Esophagus (tissue), 2 donors: ENCODE measurements around the gene PKD1L1. TPM values are rescaled to one million over a fixed set of nuclear protein-coding genes. Genes with fewer than 3 reads are reported as not detected.
"Not testable (repeated sequence)": the region's sequence is repeated elsewhere in the genome, so short reads cannot be mapped to it uniquely, and the experiment has no call there.

ENCODE experiments used
- H3K27ac ChIP-seq, 2 donors: one replicate each; pipeline ENCODE4 v1.5.1; 2013; ENCODE audit warnings: low read depth in 2 of 2, mild to moderate bottlenecking in 2 of 2, inconsistent platforms in 1 of 2, low read length in 1 of 2, moderate library complexity in 1 of 2
- H3K27me3 ChIP-seq, 2 donors: one replicate each; pipeline ENCODE4 v1.6.1; 2013; ENCODE audit warnings: low read length in 2 of 2, control low read depth in 1 of 2, mild to moderate bottlenecking in 1 of 2; ENCODE audit not compliant: insufficient read depth in 2 of 2, control insufficient read depth in 1 of 2
- H3K36me3 ChIP-seq, 2 donors: one replicate each; pipeline ENCODE4 v1.6.1; 2013; ENCODE audit warnings: low read length in 1 of 2; ENCODE audit not compliant: control insufficient read depth in 2 of 2, insufficient read depth in 2 of 2
- H3K4me1 ChIP-seq, 2 donors: one replicate each; pipeline ENCODE4 v1.6.1; 2013; ENCODE audit warnings: low read length in 1 of 2; ENCODE audit not compliant: control insufficient read depth in 2 of 2, insufficient read depth in 2 of 2
- H3K4me3 ChIP-seq, 2 donors: one replicate each; pipeline ENCODE4 v1.5.1; 2013; ENCODE audit warnings: low read length in 2 of 2, mild to moderate bottlenecking in 2 of 2, low read depth in 1 of 2, moderate library complexity in 1 of 2
- H3K9me3 ChIP-seq, 2 donors: one replicate each; pipeline ENCODE4 v1.6.1; 2013; ENCODE audit warnings: mild to moderate bottlenecking in 2 of 2, low read depth in 1 of 2, low read length in 1 of 2, moderate library complexity in 1 of 2; ENCODE audit not compliant: control insufficient read depth in 2 of 2, insufficient read depth in 1 of 2
- WGBS, 2 donors: extraction: QIAGEN DNeasy Blood & Tissue Kit; methylation state at CpG; one replicate each; pipeline ENCODE4 v1.1.7; 2013; 5-methylcytosine and 5-hydroxymethylcytosine counted together
- polyA plus RNA-seq, 2 donors: library from polyadenylated mRNA; stranded (reverse); fragments of 200-250 nt; gene quantifications; one replicate each; pipeline ENCODE4 v1.2.3, GENCODE V29; 2013
- donor health status: healthy with polysubstance abuse.
- donor health status: Bipolar disorder and iron deficiency.

PKD1L1 gene
- polyA plus RNA-seq, 2 donors = 0.08 to 0.25 TPM

- 84% methylated on average over 11 of the region's 11 CpGs for WGBS, 2 donors
- no peaks in the 10 kb centered on the region for H3K36me3 ChIP-seq
Measured at GRCh38 chr7:47932466-47933037, 15.7 kb downstream of the PKD1L1 start.

DNA sequence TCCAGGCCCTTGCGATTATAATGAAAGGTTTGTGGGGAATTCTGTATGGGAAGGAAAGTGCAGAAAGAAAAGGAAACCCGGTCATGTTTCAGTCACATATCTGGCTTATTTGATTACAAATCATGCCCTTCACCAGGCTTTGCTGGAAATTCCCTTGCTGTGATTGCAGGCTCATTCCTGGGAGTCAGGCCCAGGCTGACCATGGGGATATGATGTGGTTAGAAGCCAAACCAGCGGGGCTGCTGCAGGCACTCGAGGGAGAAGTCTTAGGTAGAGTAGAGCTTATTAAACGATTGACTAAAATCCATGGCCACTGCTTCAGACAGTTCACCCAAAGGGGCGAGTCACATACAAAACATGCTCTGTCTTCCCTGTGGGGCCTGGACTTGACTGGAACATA, 16.2 kb downstream of the PKD1L1 start:
- 58 to 59% methylated on average over 6 of the region's 6 CpGs for WGBS, 2 donors
- H3K9me3 ChIP-seq = no peaks in the 10 kb centered on the region
- H3K36me3 ChIP-seq = no peaks in the 10 kb centered on the region
- H3K27me3 ChIP-seq = no peaks in the 10 kb centered on the region
- no peak overlapping the region for H3K27ac ChIP-seq
- H3K4me1 ChIP-seq = no peaks in the 10 kb centered on the region
- H3K4me3 ChIP-seq = no peak overlapping the region

More at GRCh38 chr7:47932466-47933037, 15.7 kb downstream of the PKD1L1 start:
- Histone ChIP-seq H3K4me3 (no peak overlapping the region), H3K27ac (no peak overlapping the region), H3K4me1 (no peaks in the 10 kb centered on the region), H3K27me3 (no peaks in the 10 kb centered on the region), H3K9me3 (no peaks in the 10 kb centered on the region)

- no peaks in the 10 kb centered on the region for H3K9me3 ChIP-seq
- 78 to 84% methylated on average over 18 of the region's 18 CpGs for WGBS, 2 donors
- H3K27me3 ChIP-seq = no peaks in the 10 kb centered on the region
- no peaks in the 10 kb centered on the region for H3K36me3 ChIP-seq
- no peak overlapping the region for H3K4me3 ChIP-seq
- H3K27ac ChIP-seq = no peak overlapping the region
- no peaks in the 10 kb centered on the region for H3K4me1 ChIP-seq
Measured at GRCh38 chr7:47931005-47932004, 17.0 kb downstream of the PKD1L1 start.

- no peaks in the 10 kb centered on the region for H3K9me3 ChIP-seq
- no peak overlapping the region for H3K27ac ChIP-seq
- WGBS, 2 donors = 73 to 83% methylated on average over 2 of the region's 2 CpGs
- H3K4me3 ChIP-seq = no peak overlapping the region
- H3K27me3 ChIP-seq = no peaks in the 10 kb centered on the region
- H3K4me1 ChIP-seq = no peaks in the 10 kb centered on the region
- no peaks in the 10 kb centered on the region for H3K36me3 ChIP-seq
Measured at GRCh38 chr7:47924266-47924665, 24.0 kb downstream of the PKD1L1 start.

- WGBS, 2 donors = 60 to 76% methylated on average over 8 of the region's 8 CpGs
- H3K36me3 ChIP-seq, H3K4me1 ChIP-seq, H3K9me3 ChIP-seq, H3K27me3 ChIP-seq, H3K27ac ChIP-seq, H3K4me3 ChIP-seq: not testable (repeated sequence)
Measured at GRCh38 chr7:47923081-47923875, 25.0 kb downstream of the PKD1L1 start.

DNA sequence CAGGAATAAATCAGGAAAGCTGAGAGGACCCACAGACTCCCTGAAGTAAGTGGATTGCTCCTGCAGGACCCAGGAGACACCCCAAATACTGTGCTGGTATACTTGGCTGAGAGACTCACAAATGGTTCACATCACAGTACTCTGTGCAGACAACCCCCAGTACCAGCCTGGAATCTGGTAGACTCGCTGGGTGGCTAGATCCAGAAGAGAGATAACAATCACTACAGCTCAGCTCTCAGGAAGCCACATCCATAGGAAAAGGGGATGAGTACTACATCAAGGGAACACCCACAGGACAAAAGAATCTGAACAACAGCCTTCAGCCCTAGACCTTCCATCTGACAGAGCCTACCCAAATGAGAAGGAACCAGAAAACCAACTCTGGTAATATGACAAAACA, 31.8 kb downstream of the PKD1L1 start:
- not testable (repeated sequence) for H3K4me3 ChIP-seq, H3K4me1 ChIP-seq, H3K36me3 ChIP-seq, H3K27me3 ChIP-seq, H3K9me3 ChIP-seq, H3K27ac ChIP-seq
- WGBS, 2 donors = 69 to 79% methylated on average over 1 of the region's 1 CpG

DNA sequence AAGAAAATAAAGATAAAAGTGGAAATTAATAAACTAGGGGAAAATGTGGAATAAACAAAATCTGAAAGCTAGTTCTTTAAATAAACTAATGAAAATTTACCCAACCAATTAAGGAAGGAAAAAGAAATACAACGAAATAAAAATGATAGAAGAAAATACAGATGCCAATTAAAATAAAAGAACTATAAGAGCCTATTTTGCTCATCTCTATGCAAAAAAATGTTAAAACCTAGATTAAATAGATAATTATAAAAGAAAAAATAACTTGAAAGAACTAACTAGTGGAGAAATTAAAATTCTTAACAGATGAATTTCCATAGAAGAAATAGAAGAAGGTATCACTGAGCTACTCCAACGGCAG, 32.7 kb downstream of the PKD1L1 start:
- Histone ChIP-seq H3K4me1 (no peaks in the 10 kb centered on the region), H3K27ac (no peak overlapping the region), H3K36me3 (no peaks in the 10 kb centered on the region), H3K9me3 (no peaks in the 10 kb centered on the region), H3K4me3 (no peak overlapping the region), H3K27me3 (no peaks in the 10 kb centered on the region)
- 81 to 91% methylated on average over 2 of the region's 2 CpGs for WGBS, 2 donors

DNA sequence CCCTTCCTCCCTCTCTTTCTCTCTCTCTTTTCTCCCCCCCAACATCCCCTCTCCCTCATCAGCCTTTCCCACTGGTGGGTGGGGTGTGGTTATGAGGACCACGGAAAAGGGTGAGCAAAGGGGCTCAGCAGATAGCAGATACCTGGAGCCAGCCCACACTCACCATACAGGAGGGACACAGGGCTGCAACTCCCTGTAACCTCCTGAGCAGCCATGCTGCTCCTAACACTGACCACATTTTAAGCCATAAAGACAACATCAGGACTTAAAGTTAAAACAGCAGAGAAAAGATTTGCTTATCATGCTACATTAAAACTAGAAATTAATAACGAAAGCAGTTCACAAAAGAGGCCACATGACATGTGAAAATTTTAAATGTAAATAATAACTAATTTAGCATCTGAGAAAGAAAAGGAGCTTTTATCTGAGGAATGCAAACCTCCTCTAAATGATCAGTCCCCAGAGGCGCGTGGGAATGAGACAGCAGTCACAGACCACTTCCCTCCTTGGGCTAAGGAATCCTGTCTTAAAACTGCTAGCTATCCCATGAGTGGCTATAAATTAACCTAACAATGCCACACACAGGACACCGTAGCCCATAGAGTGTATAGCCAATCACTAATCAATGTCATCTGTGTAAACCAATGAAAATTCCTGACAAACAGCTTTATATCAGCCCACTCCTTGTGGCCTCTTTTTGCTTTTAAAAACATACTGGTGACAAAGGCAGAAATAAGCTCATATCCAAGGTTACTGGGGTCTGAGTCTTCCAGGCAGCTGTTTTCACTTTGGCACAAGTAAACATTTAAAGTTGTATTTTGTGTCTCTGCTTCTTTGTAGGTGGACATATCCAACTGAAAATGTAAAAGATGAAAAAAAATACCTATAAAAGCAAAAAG, 33.3 kb downstream of the PKD1L1 start:
- WGBS, 2 donors = 67 to 70% methylated on average over 5 of the region's 5 CpGs
- no peaks in the 10 kb centered on the region for H3K9me3 ChIP-seq
- no peak overlapping the region for H3K4me3 ChIP-seq
- no peaks in the 10 kb centered on the region for H3K36me3 ChIP-seq
- H3K27ac ChIP-seq = no peak overlapping the region
- no peaks in the 10 kb centered on the region for H3K27me3 ChIP-seq
- no peaks in the 10 kb centered on the region for H3K4me1 ChIP-seq

DNA sequence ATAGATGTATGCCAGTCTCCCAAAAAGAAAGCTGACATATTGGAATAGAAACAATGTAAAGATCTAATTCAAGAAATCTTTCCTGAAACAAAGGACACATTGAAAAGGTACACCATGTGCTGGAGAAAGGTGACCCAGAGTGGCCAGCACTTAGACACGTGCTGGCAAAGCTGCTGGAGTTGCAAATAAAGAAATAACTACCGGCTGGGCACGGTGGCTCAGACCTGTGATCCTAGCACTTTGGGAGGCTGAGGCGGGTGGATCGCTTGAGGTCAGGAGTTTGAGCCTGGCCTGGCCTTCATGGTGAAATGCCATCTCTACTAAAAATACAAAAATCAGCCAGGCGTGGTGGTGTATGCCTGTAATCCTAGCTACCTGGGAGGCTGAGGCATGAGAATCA, 35.9 kb downstream of the PKD1L1 start:
- no peaks in the 10 kb centered on the region for H3K4me1 ChIP-seq
- WGBS, 2 donors = 91 to 97% methylated on average over 6 of the region's 6 CpGs
- no peak overlapping the region for H3K27ac ChIP-seq
- no peaks in the 10 kb centered on the region for H3K9me3 ChIP-seq
- no peaks in the 10 kb centered on the region for H3K36me3 ChIP-seq
- H3K27me3 ChIP-seq = no peaks in the 10 kb centered on the region
- H3K4me3 ChIP-seq = no peak overlapping the region
